ENCODE measurements around the gene OSBPL8.
A peak's percentile ranks its signal among the peaks of the same experiment; 100 is the strongest.

The OSBPL8 gene

GRCh38 chr12:76409074-76409473 is 150.5 kb downstream of the OSBPL8 start:
- Histone ChIP-seq H3K4ac (ENCODE audit: low read depth in 1 of 2, low read length in 2 of 2) (no peak overlapping the region), H3K9ac (ENCODE audit: low read length) (no peak overlapping the region), H3K4me1 (ENCODE audit: control insufficient read depth, insufficient read depth, low read depth, low read length) (no peaks in the 10 kb centered on the region), H2BK120ac (ENCODE audit: low read depth, low read length) (no peak overlapping the region), H3K4me3 (ENCODE audit: insufficient read depth in 1 of 2, low read depth in 1 of 2, low read length in 2 of 2) (no peak overlapping the region), H2BK15ac (ENCODE audit: low read depth, poor library complexity, severe bottlenecking) (no peak overlapping the region), H2BK12ac (ENCODE audit: low read length in 2 of 2) (no peak overlapping the region), H2AFZ (ENCODE audit: low read depth, low read length) (no peak overlapping the region), H2AK5ac (ENCODE audit: low read length, severe bottlenecking) (no peak overlapping the region), H4K8ac (ENCODE audit: low read length) (no peak overlapping the region), H4K91ac (ENCODE audit: low read length) (no peak overlapping the region), H3K36me3 (ENCODE audit: control insufficient read depth in 1 of 2, insufficient read depth in 2 of 2, low read depth in 1 of 2, low read length in 2 of 2) (peaks cover 0 to 57% of the 10 kb centered on the region in 2 experiments), H3K23ac (ENCODE audit: low read length in 2 of 2) (no peak overlapping the region), H3K79me1 (replicated peaks; ENCODE audit: low read length, poor library complexity, severe bottlenecking) (peaks cover 11% of the 10 kb centered on the region), H3K27me3 (ENCODE audit: control insufficient read depth in 1 of 2, insufficient read depth in 1 of 2, low read length in 2 of 2) (no peaks in the 10 kb centered on the region), H3K27ac (ENCODE audit: low read length, poor library complexity, severe bottlenecking) (no peak overlapping the region), H3K14ac (ENCODE audit: low read length in 2 of 2) (no peak overlapping the region), H2BK5ac (ENCODE audit: low read depth, low read length, poor library complexity, severe bottlenecking) (no peak overlapping the region), H3K4me2 (ENCODE audit: low read length, poor library complexity, severe bottlenecking) (no peak overlapping the region), H3K18ac (ENCODE audit: low read depth in 1 of 2, low read length in 2 of 2) (no peak overlapping the region), H3K9me3 (ENCODE audit: control insufficient read depth, low read length) (no peaks in the 10 kb centered on the region)
- 100% methylated on average over 1 of the region's 1 CpG for WGBS
- DNase-seq = no peak

GRCh38 chr12:76407710-76408109 is 151.9 kb downstream of the OSBPL8 start:
- Histone ChIP-seq H4K8ac (ENCODE audit: low read length) (no peak overlapping the region), H3K4ac (ENCODE audit: low read depth in 1 of 2, low read length in 2 of 2) (no peak overlapping the region)
- 93% methylated on average over 2 of the region's 3 CpGs for WGBS

DNA sequence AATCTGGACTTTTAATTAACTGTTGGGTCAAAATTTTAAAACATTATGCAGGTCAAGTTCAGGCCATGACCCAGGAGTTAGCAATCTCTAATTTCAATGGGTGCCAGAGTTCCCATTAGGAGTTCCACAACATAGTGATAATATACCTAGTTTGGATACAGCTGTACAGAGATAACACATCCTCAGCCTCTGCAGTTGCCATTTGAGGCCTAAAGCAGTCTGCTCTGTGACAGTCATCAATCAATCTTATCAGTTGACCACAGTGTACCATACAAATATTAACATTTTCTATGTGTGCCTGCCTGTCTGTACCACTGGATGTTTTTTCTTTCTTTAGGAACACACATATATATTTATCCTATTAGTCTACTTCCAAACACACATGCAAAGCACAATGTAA is 157.3 kb downstream of the OSBPL8 start:
- no peak overlapping the region for H3K27ac ChIP-seq (ENCODE audit: low read length, poor library complexity, severe bottlenecking)
- H2AK5ac ChIP-seq (ENCODE audit: low read length, severe bottlenecking) = no peak overlapping the region
- H2BK120ac ChIP-seq (ENCODE audit: low read depth, low read length) = no peak overlapping the region
- no peak overlapping the region for H3K23ac ChIP-seq (ENCODE audit: low read length in 2 of 2)
- no peak overlapping the region for H3K14ac ChIP-seq (ENCODE audit: low read length in 2 of 2)
- no peak overlapping the region for H4K8ac ChIP-seq (ENCODE audit: low read length)
- no peaks in the 10 kb centered on the region for H3K9me3 ChIP-seq (ENCODE audit: control insufficient read depth, low read length)
- no peak overlapping the region for H3K9ac ChIP-seq (ENCODE audit: low read length)
- DNase-seq = no peak
- peaks cover 0 to 94% of the 10 kb centered on the region in 2 experiments for H3K36me3 ChIP-seq (ENCODE audit: control insufficient read depth in 1 of 2, insufficient read depth in 2 of 2, low read depth in 1 of 2, low read length in 2 of 2)
- H3K79me1 ChIP-seq (replicated peaks; ENCODE audit: low read length, poor library complexity, severe bottlenecking) = peaks cover 13% of the 10 kb centered on the region
- peak overlapping the region in 1 of 2 experiments; percentile 17 for H3K18ac ChIP-seq (ENCODE audit: low read depth in 1 of 2, low read length in 2 of 2)
- H3K4ac ChIP-seq (ENCODE audit: low read depth in 1 of 2, low read length in 2 of 2) = no peak overlapping the region
- H2BK12ac ChIP-seq (ENCODE audit: low read length in 2 of 2) = no peak overlapping the region
- no peak overlapping the region for H2AFZ ChIP-seq (ENCODE audit: low read depth, low read length)
- no peaks in the 10 kb centered on the region for H3K4me1 ChIP-seq (ENCODE audit: control insufficient read depth, insufficient read depth, low read depth, low read length)
- H4K91ac ChIP-seq (ENCODE audit: low read length) = no peak overlapping the region
- H3K4me2 ChIP-seq (ENCODE audit: low read length, poor library complexity, severe bottlenecking) = no peak overlapping the region
- no peak overlapping the region for H2BK5ac ChIP-seq (ENCODE audit: low read depth, low read length, poor library complexity, severe bottlenecking)
- H3K27me3 ChIP-seq (ENCODE audit: control insufficient read depth in 1 of 2, insufficient read depth in 1 of 2, low read length in 2 of 2) = no peaks in the 10 kb centered on the region
- H3K4me3 ChIP-seq (ENCODE audit: insufficient read depth in 1 of 2, low read depth in 1 of 2, low read length in 2 of 2) = no peak overlapping the region
- no peak overlapping the region for H2BK15ac ChIP-seq (ENCODE audit: low read depth, poor library complexity, severe bottlenecking)

More at GRCh38 chr12:76407710-76408109, 151.9 kb downstream of the OSBPL8 start:
- H2AK5ac ChIP-seq (ENCODE audit: low read length, severe bottlenecking) = no peak overlapping the region
- no peak overlapping the region for H2BK120ac ChIP-seq (ENCODE audit: low read depth, low read length)
- no peak overlapping the region for H3K4me2 ChIP-seq (ENCODE audit: low read length, poor library complexity, severe bottlenecking)
- no peak overlapping the region for H3K9ac ChIP-seq (ENCODE audit: low read length)
- H2BK5ac ChIP-seq (ENCODE audit: low read depth, low read length, poor library complexity, severe bottlenecking) = no peak overlapping the region
- H3K18ac ChIP-seq (ENCODE audit: low read depth in 1 of 2, low read length in 2 of 2) = no peak overlapping the region
- no peaks in the 10 kb centered on the region for H3K4me1 ChIP-seq (ENCODE audit: control insufficient read depth, insufficient read depth, low read depth, low read length)
- H2BK15ac ChIP-seq (ENCODE audit: low read depth, poor library complexity, severe bottlenecking) = no peak overlapping the region
- no peak overlapping the region for H2AFZ ChIP-seq (ENCODE audit: low read depth, low read length)
- H4K91ac ChIP-seq (ENCODE audit: low read length) = no peak overlapping the region
- no peak overlapping the region for H3K14ac ChIP-seq (ENCODE audit: low read length in 2 of 2)
- H2BK12ac ChIP-seq (ENCODE audit: low read length in 2 of 2) = no peak overlapping the region
- DNase-seq = no peak
- H3K36me3 ChIP-seq (ENCODE audit: control insufficient read depth in 1 of 2, insufficient read depth in 2 of 2, low read depth in 1 of 2, low read length in 2 of 2) = peaks cover 0 to 70% of the 10 kb centered on the region in 2 experiments
- no peak overlapping the region for H3K27ac ChIP-seq (ENCODE audit: low read length, poor library complexity, severe bottlenecking)
- H3K79me1 ChIP-seq (replicated peaks; ENCODE audit: low read length, poor library complexity, severe bottlenecking) = peaks cover 11% of the 10 kb centered on the region
- no peaks in the 10 kb centered on the region for H3K27me3 ChIP-seq (ENCODE audit: control insufficient read depth in 1 of 2, insufficient read depth in 1 of 2, low read length in 2 of 2)
- no peaks in the 10 kb centered on the region for H3K9me3 ChIP-seq (ENCODE audit: control insufficient read depth, low read length)
- H3K23ac ChIP-seq (ENCODE audit: low read length in 2 of 2) = no peak overlapping the region
- H3K4me3 ChIP-seq (ENCODE audit: insufficient read depth in 1 of 2, low read depth in 1 of 2, low read length in 2 of 2) = no peak overlapping the region

DNA sequence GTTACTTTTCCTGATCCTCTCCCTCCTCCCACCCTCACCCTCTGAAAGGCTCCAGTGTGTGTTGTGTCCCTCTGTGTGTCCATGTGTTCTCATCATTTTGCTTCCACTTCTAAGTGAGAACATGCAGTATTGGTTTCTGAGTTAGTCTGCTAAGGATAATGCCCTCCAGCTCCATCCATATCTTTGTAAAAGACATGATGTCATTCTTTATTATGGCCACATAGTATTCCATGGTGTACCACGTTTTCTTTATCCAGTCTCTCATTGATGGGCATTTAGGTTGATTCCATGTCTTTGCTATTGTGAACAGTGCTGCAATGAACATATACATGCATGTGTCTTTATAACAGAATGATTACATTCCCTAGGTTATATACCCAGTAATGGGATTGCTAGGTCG is 159.4 kb downstream of the OSBPL8 start:
- 100% methylated on average over 1 of the region's 2 CpGs for WGBS
- Histone ChIP-seq H2BK12ac (ENCODE audit: low read length in 2 of 2) (no peak overlapping the region), H3K14ac (ENCODE audit: low read length in 2 of 2) (no peak overlapping the region)

More for the DNA sequence above, 159.4 kb downstream of the OSBPL8 start:
- Histone ChIP-seq H2AK5ac (ENCODE audit: low read length, severe bottlenecking) (no peak overlapping the region), H3K27ac (ENCODE audit: low read length, poor library complexity, severe bottlenecking) (no peak overlapping the region), H2AFZ (ENCODE audit: low read depth, low read length) (no peak overlapping the region), H3K27me3 (ENCODE audit: control insufficient read depth in 1 of 2, insufficient read depth in 1 of 2, low read length in 2 of 2) (no peaks in the 10 kb centered on the region), H3K4ac (ENCODE audit: low read depth in 1 of 2, low read length in 2 of 2) (no peak overlapping the region), H4K8ac (ENCODE audit: low read length) (no peak overlapping the region), H3K9me3 (ENCODE audit: control insufficient read depth, low read length) (no peaks in the 10 kb centered on the region), H2BK5ac (ENCODE audit: low read depth, low read length, poor library complexity, severe bottlenecking) (no peak overlapping the region), H2BK15ac (ENCODE audit: low read depth, poor library complexity, severe bottlenecking) (no peak overlapping the region), H3K23ac (ENCODE audit: low read length in 2 of 2) (no peak overlapping the region), H2BK120ac (ENCODE audit: low read depth, low read length) (no peak overlapping the region), H3K4me3 (ENCODE audit: insufficient read depth in 1 of 2, low read depth in 1 of 2, low read length in 2 of 2) (no peak overlapping the region), H3K18ac (ENCODE audit: low read depth in 1 of 2, low read length in 2 of 2) (no peak overlapping the region), H3K36me3 (ENCODE audit: control insufficient read depth in 1 of 2, insufficient read depth in 2 of 2, low read depth in 1 of 2, low read length in 2 of 2) (peaks cover 6 to 89% of the 10 kb centered on the region in 2 experiments), H3K4me2 (ENCODE audit: low read length, poor library complexity, severe bottlenecking) (no peak overlapping the region), H3K4me1 (ENCODE audit: control insufficient read depth, insufficient read depth, low read depth, low read length) (no peaks in the 10 kb centered on the region), H4K91ac (ENCODE audit: low read length) (no peak overlapping the region), H3K9ac (ENCODE audit: low read length) (no peak overlapping the region), H3K79me1 (replicated peaks; ENCODE audit: low read length, poor library complexity, severe bottlenecking) (peaks cover 6% of the 10 kb centered on the region)
- no peak for DNase-seq
